Heart right ventricle (tissue), 16 donors: Measurements from ENCODE around the gene ZDHHC11. TPM values are rescaled to one million over a fixed set of nuclear protein-coding genes. Genes with fewer than 3 reads are reported as not detected.
"Not testable (repeated sequence)": the region's sequence is repeated elsewhere in the genome, so short reads cannot be mapped to it uniquely, and the experiment has no call there.

Experiments
- ATAC-seq, 8 donors: fragments of 200-7000 bp; cut with Tn5 transposase; one replicate each; pipeline ENCODE4 v1.9.1; 2020; ENCODE audit warnings: mild to moderate bottlenecking in 8 of 8, moderate library complexity in 8 of 8, moderate number of reproducible peaks in 1 of 8
- DNase-seq, 2 donors: peaks; one replicate each; pipeline ENCODE4 v3.0.0-alpha.2; 2020
- H3K27ac ChIP-seq, 10 donors: fragments of 200-600 bp; sonication (generic) in 2 of 10; one replicate each; pipeline versions ENCODE4 v1.5.0 to v1.8.0; 2020 to 2022; ENCODE audit warnings: mild to moderate bottlenecking in 3 of 10
- H3K27me3 ChIP-seq, 7 donors: fragments of 200-600 bp; one replicate each; pipeline ENCODE4 v1.8.0; 2021 to 2022; ENCODE audit warnings: mild to moderate bottlenecking in 2 of 7
- H3K36me3 ChIP-seq, 9 donors: fragments of 200-600 bp; sonication (generic) in 1 of 9; one replicate each; pipeline versions ENCODE4 v1.5.0 to v1.8.0; 2020 to 2022; ENCODE audit warnings: mild to moderate bottlenecking in 2 of 9
- H3K4me1 ChIP-seq, 9 donors: fragments of 200-600 bp; sonication (generic) in 1 of 9; one replicate each; pipeline versions ENCODE4 v1.5.0 to v1.8.0; 2020 to 2022; ENCODE audit warnings: mild to moderate bottlenecking in 4 of 9
- H3K4me3 ChIP-seq, 10 donors: fragments of 200-600 bp; sonication (generic) in 2 of 10; one replicate each; pipeline versions ENCODE4 v1.5.0 to v1.8.0; 2020 to 2022; ENCODE audit warnings: mild to moderate bottlenecking in 7 of 10, moderate library complexity in 2 of 10
- H3K9me3 ChIP-seq, 11 donors: fragments of 200-600 bp in 10 of 11; sonication (generic) in 2 of 11; one replicate each; pipeline versions ENCODE4 v1.5.0 to v1.8.0; 2013 to 2022; ENCODE audit warnings: mild to moderate bottlenecking in 2 of 11, control low read depth in 1 of 11, moderate library complexity in 1 of 11
- WGBS, 2 donors: extraction: QIAGEN DNeasy Blood & Tissue Kit; methylation state at CpG; one replicate each; pipeline ENCODE4 v1.1.7; 2013; ENCODE audit warnings: inconsistent platforms in 1 of 2; 5-methylcytosine and 5-hydroxymethylcytosine counted together
- intact Hi-C, 10 donors: fragments of 100-400 bp; cut with DNase I; formaldehyde crosslinking; loops; one replicate each; pipeline versions ENCODE4 v1.11.1 to v1.14.2; 2022
- polyA plus RNA-seq, 2 donors: library from polyadenylated mRNA; stranded (reverse); fragments of 200-250 nt; gene quantifications; one replicate each; pipeline ENCODE4 v1.2.3, GENCODE V29; 2013
- total RNA-seq, 10 donors: library from RNA; stranded (reverse); fragmentation: NEBNext Ultra II Directional in 3 of 10; extraction: Animal tissue kit (Norgen Biotek cat#: 25700) in 3 of 10; gene quantifications; one replicate each; pipeline versions ENCODE4 v1.2.1 to v1.2.4, GENCODE V29; 2021 to 2023
- TF ChIP-seq, protein P1 (sequence below), 9 donors: fragments of 200-600 bp; sonication (generic) in 2 of 9; IDR thresholded peaks; one replicate each; pipeline versions ENCODE4 v1.5.0 to v1.8.0; 2021 to 2022; ENCODE audit warnings: antibody characterized with exemption in 9 of 9, mild to moderate bottlenecking in 5 of 9, moderate library complexity in 1 of 9
- donor health status: Arrhythmogenic right ventricular cardiomyopathy.
- donor health status: ischemic (EF 13 %, LVEDD 7.1; RV severe dilation, severe dysfunction).
- donor health status: healthy with polysubstance abuse.
- donor health status: DM: no; HTN: yes; CAD: no.
- donor health status: DM: no; HTN: no; CAD: no.
- donor health status: ischemic (EF 25% LVEDD 6.9; RV normal size, moderate dysfunction).
- donor health status: ischemic (EF 25% LVEDD 5.7; RV mildly dilated, moderate dysfunction).
- donor health status: healthy.
- donor health status: DM: yes; HTN: yes; CAD: no.
- donor health status: Ischemic cardiomyopathy.
- donor health status: ischemic (EF 35%, LVEDD 5.7; RV mildly dilated, moderate dysfunction).
- donor health status: nonischemic (EF 11% LVEDD 7.7; RV severe dilation, severe dysfunction).
- donor health status: DM: yes; HTN: yes; CAD: no.
- donor health status: PGD.
- donor health status: ischemic (EF 29% LVEDD 5.4; RV normal size, mild dysfunction).
- donor health status: nonischemic (EF 23%, LVEDD 6.1; RV moderate dilation, normal function).

ZDHHC11 gene
- total and polyA plus RNA-seq, 12 donors, result 7.8 to 54.7 (median 21.1) TPM

DNA sequence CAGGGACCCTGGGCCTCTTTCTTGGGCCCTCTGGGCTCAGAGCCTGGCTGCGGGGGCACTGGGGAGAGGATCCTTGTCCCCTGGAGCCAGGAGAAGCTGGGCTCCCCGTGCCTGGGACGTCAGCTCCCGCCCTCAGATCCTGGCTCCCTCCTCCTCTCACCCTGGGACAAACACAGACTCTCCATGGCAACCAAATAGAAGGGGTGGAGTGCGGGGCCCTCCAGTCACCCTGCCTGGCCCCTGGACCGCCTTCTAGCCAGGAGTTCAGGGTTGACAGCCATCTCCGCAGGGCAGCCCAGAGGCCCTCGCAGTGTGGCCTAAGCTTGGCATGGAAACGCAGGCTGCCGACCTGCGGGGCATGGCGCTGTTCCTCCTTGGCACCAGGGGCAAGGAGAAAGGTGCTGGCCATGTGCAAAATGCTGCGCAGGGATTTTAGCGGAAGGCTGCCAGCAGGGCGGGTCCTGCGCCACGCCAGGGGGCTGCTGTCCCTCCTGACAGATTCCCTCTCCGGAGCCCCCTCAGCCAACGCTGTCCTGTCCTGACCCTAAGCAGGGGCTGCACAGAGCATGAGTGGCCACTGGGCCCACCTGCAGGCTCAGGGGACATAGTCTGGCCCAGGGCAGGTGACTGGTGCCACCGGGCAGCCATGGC, 1.0 kb downstream of the ZDHHC11 start:
- peak overlapping the region in 9 of 10 donors; percentile 4 to 43 (median 31) for H3K4me3 ChIP-seq
- WGBS, 2 donors, result 62 to 65% methylated on average over 20 of the region's 20 CpGs
- peaks cover 0 to 6% (median 0%) of the 10 kb centered on the region in 9 donors for H3K4me1 ChIP-seq
- DNase-seq (peak; percentile 44 to 47), ATAC-seq (peak; percentile 49 to 92 (median 80))
- TF ChIP-seq, protein P1, sequence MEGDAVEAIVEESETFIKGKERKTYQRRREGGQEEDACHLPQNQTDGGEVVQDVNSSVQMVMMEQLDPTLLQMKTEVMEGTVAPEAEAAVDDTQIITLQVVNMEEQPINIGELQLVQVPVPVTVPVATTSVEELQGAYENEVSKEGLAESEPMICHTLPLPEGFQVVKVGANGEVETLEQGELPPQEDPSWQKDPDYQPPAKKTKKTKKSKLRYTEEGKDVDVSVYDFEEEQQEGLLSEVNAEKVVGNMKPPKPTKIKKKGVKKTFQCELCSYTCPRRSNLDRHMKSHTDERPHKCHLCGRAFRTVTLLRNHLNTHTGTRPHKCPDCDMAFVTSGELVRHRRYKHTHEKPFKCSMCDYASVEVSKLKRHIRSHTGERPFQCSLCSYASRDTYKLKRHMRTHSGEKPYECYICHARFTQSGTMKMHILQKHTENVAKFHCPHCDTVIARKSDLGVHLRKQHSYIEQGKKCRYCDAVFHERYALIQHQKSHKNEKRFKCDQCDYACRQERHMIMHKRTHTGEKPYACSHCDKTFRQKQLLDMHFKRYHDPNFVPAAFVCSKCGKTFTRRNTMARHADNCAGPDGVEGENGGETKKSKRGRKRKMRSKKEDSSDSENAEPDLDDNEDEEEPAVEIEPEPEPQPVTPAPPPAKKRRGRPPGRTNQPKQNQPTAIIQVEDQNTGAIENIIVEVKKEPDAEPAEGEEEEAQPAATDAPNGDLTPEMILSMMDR (IDR thresholded peaks at IDR 0.05), result no peak
- no peaks in the 10 kb centered on the region for H3K36me3 ChIP-seq
- H3K27me3 ChIP-seq, result peaks cover 0 to 20% (median 11%) of the 10 kb centered on the region in 7 donors
- intact Hi-C loops, result loop anchor here in 6 of 10 donors (5.0 to 10.0 kb wide), 2 partner anchors 92 to 95 kb away; no protein-coding TSS in a partner anchor
- peak overlapping the region in 6 of 10 donors; percentile 15 to 65 (median 46) for H3K27ac ChIP-seq
- no peaks in the 10 kb centered on the region for H3K9me3 ChIP-seq

GRCh38 chr5:848671-849111, 2.1 kb downstream of the ZDHHC11 start:
- H3K27ac ChIP-seq, result no peak overlapping the region
- no peak overlapping the region for H3K4me3 ChIP-seq
- peaks cover 0 to 20% (median 11%) of the 10 kb centered on the region in 7 donors for H3K27me3 ChIP-seq
- no peaks in the 10 kb centered on the region for H3K9me3 ChIP-seq
- intact Hi-C loops, result loop anchor here in 6 of 10 donors (5.0 to 10.0 kb wide), 2 partner anchors 91 to 94 kb away; no protein-coding TSS in a partner anchor
- H3K4me1 ChIP-seq, result peaks cover 0 to 6% (median 0%) of the 10 kb centered on the region in 9 donors
- DNase-seq (peak in 1 of 2 donors; percentile 25), ATAC-seq (peak in 3 of 8 donors; percentile 5 to 13 (median 6))
- WGBS, 2 donors, result 80 to 91% methylated on average over 14 of the region's 14 CpGs
- TF ChIP-seq, protein P1 (IDR thresholded peaks at IDR 0.05), result no peak
- H3K36me3 ChIP-seq, result no peaks in the 10 kb centered on the region

- H3K27ac ChIP-seq, DNase-seq, H3K4me1 ChIP-seq, ATAC-seq, H3K9me3 ChIP-seq, H3K4me3 ChIP-seq, H3K36me3 ChIP-seq: not testable (repeated sequence)
- peaks cover 0 to 20% (median 11%) of the 10 kb centered on the region in 7 donors for H3K27me3 ChIP-seq
- intact Hi-C loops, result loop anchor here in 6 of 10 donors (5.0 to 10.0 kb wide), 2 partner anchors 90 to 93 kb away; no protein-coding TSS in a partner anchor
- 93 to 97% methylated on average over 6 of the region's 7 CpGs for WGBS, 2 donors
These were observed 3.0 kb downstream of the ZDHHC11 start for GRCh38 chr5:847736-848135.

DNA sequence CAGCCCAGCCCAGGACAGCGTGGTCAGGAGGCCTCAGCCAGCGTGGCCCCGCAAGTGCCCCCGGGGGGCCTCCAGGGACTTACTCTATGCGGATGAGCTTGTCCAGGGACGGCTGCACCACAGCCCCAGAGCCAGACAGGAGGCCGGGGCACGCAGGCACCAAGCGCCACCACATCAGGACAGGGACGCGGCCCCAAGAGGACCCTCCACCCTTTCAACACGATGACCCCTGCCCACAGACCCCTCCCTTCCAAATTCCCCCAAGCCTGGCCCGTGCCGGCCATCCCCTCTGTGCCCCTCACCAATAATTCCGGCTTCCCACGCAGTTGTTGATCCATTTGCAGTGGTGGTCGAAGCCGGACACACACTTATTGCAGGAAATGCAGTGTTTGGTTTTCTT, 3.6 kb downstream of the ZDHHC11 start:
- ATAC-seq, result peak in 1 of 8 donors; percentile 3
- not testable (repeated sequence) for H3K36me3 ChIP-seq, H3K4me3 ChIP-seq, DNase-seq, H3K9me3 ChIP-seq, H3K27ac ChIP-seq, H3K4me1 ChIP-seq
- 95 to 97% methylated on average over 6 to 8 of the region's 18 CpGs for WGBS, 2 donors
- H3K27me3 ChIP-seq, result peaks cover 0 to 20% (median 11%) of the 10 kb centered on the region in 7 donors
- intact Hi-C loops, result loop anchor here in 6 of 10 donors (5.0 to 10.0 kb wide), 2 partner anchors 90 to 92 kb away; no protein-coding TSS in a partner anchor

DNA sequence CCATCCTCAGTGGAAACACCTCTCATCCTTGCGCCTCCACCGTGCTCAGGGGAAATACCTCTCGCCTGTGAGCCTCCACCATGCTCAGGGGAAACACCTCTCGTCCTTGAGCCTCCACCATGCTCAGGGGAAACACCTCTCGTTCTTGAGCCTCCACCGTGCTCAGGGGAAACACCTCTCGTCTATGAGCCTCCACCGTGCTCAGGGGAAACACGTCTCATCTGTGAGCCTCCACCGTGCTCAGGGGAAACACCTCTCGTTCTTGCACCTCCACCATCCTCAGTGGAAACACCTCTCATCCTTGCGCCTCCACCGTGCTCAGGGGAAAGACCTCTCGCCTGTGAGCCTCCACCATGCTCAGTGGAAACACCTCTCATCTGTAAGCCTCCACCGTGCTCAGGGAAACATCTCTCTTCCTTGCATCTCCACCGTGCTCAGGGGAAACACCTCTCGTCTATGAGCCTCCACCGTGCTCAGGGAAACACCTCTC, 4.1 kb downstream of the ZDHHC11 start:
- not testable (repeated sequence) for H3K4me3 ChIP-seq, H3K36me3 ChIP-seq, ATAC-seq, H3K4me1 ChIP-seq, H3K9me3 ChIP-seq, DNase-seq, H3K27ac ChIP-seq
- H3K27me3 ChIP-seq, result peaks cover 0 to 20% (median 11%) of the 10 kb centered on the region in 7 donors
- intact Hi-C loops, result loop anchor here in 6 of 10 donors (5.0 to 10.0 kb wide), 2 partner anchors 89 to 92 kb away; no protein-coding TSS in a partner anchor
- 85 to 87% methylated on average over 18 of the region's 18 CpGs for WGBS, 2 donors

DNA sequence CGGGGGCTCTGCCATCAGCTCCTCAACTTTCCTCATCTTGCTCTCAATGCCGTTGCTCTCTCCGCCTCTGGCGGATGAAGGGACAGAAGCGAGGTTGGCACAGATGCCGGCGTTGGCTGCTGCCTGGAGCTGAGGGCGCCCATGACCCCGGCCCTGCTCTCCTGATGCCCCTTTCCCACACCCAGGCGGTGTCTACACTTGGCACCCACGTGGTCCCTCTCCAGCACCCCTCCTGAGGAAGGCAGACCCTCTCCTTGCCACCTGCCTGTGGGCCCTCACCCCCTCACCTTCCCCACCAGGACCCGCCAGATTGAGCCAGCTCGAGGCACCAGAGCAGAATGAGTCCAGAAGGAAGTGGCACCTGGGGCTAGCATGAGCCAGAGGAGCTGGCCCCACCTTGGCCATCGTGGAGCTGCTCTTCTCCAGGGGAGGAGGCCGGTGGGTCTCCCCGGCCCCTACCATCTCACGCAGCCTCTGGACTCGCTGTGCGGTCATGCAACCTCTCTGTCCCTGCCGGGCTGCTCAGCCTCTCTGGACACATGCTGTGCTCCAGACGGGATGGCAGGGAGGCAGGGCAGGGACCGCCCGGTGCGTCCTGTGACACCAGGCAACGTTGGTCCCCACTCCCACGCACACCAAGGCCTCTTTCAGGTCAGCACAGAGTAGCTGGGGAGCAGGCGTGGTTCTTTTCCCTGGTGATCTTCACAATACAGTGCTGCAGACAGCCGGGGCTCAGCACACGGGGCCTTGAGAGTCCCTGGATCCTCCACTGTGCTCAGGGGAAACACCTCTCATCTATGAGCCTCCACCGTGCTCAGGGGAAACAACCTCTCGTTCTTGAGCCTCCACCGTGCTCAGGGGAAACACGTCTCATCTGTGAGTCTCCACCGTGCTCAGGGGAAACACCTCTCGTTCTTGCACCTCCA, 4.8 kb downstream of the ZDHHC11 start:
- peaks cover 0 to 19% (median 11%) of the 10 kb centered on the region in 7 donors for H3K27me3 ChIP-seq
- WGBS, 2 donors, result 83 to 85% methylated on average over 25 of the region's 35 CpGs
- not testable (repeated sequence) for H3K27ac ChIP-seq, DNase-seq, H3K9me3 ChIP-seq, H3K36me3 ChIP-seq, H3K4me3 ChIP-seq, H3K4me1 ChIP-seq
- intact Hi-C loops, result loop anchor here in 6 of 10 donors (5.0 to 10.0 kb wide), 2 partner anchors 89 to 91 kb away; no protein-coding TSS in a partner anchor
- peak in 1 of 8 donors; percentile 10 for ATAC-seq

DNA sequence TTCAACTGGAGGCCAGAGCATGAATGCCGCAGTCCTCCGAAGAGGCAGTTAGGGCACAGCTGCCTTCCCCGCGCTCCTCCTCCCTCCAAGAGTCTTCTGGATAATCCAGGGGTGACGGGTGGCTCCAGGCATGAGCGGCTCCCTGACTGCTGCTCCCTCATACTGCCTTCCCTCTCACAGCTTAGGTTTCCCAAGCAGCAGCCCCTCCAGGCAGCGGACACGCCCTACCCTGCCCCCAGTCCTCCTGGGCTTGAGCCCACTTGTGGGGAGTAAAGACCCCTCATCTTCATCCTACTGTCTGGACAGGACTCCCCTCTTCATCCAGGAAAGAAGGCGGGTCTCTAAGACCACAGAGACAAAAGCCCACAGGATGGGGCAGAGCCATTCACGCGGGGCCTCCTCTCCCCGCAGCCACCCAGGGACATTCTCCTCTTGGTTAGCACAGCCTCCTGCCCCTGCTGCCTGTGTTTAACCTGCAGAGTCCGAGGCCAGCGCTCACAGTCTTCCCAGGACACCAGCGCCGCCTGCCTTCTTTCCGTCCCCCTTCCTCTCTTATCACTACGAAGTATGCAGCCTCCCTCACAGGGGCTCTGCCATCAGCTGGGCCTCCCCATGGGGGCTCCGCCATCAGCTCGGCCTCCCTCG, 5.6 kb downstream of the ZDHHC11 start:
- not testable (repeated sequence) for H3K4me3 ChIP-seq, H3K9me3 ChIP-seq, H3K36me3 ChIP-seq, H3K4me1 ChIP-seq, H3K27ac ChIP-seq
- 73 to 83% methylated on average over 12 to 16 of the region's 21 CpGs for WGBS, 2 donors
- intact Hi-C loops, result loop anchor here in 6 of 10 donors (5.0 to 10.0 kb wide), 2 partner anchors 88 to 90 kb away; no protein-coding TSS in a partner anchor
- DNase-seq (peak in 1 of 2 donors; percentile 8), ATAC-seq (peak in 2 of 8 donors; percentile 8 to 39)
- H3K27me3 ChIP-seq, result peaks cover 0 to 11% (median 4%) of the 10 kb centered on the region in 7 donors

- ATAC-seq (peak in 1 of 8 donors; percentile 2), DNase-seq (peak in 1 of 2 donors; percentile 8)
- intact Hi-C loops, result loop anchor here in 5 of 10 donors (5.0 to 10.0 kb wide), 2 partner anchors 87 to 90 kb away; no protein-coding TSS in a partner anchor
These were observed 6.4 kb downstream of the ZDHHC11 start for GRCh38 chr5:844426-844825.

More at GRCh38 chr5:844426-844825, 6.4 kb downstream of the ZDHHC11 start:
- 94% methylated on average over 14 of the region's 16 CpGs for WGBS, 2 donors
- H3K4me3 ChIP-seq, H3K27ac ChIP-seq, H3K36me3 ChIP-seq, H3K4me1 ChIP-seq, H3K9me3 ChIP-seq, H3K27me3 ChIP-seq: not testable (repeated sequence)
